BE2C (cell line): ENCODE data around the gene SCGN.

Experiments
- DNase-seq: peaks from one replicate; pipeline ENCODE4 v3.0.0-alpha.2; 2020
- H3K27me3 ChIP-seq: fragments of 250-450 bp; sonication (Bioruptor Pico); 2 replicates; pipeline ENCODE4 v1.5.1; 2020; ENCODE audit warnings: mild to moderate bottlenecking
- H3K36me3 ChIP-seq: fragments of 250-450 bp; sonication (Bioruptor Pico); 2 replicates; pipeline ENCODE4 v1.5.1; 2020; ENCODE audit warnings: mild to moderate bottlenecking
- H3K4me1 ChIP-seq: fragments of 250-450 bp; sonication (Bioruptor Pico); 2 replicates; pipeline ENCODE4 v1.5.1; 2020
- H3K4me3 ChIP-seq: 2 replicates; pipeline ENCODE4 v1.5.1; 2011; ENCODE audit warnings: low read depth, low read length
- H3K9me3 ChIP-seq: fragments of 250-450 bp; sonication (Bioruptor Pico); 2 replicates; pipeline ENCODE4 v1.5.1; 2020
- TF ChIP-seq, protein P1 (sequence below): IDR thresholded peaks from 2 replicates; pipeline ENCODE4 v1.5.1; 2012; ENCODE audit warnings: mild to moderate bottlenecking, low read depth, low read length

SCGN gene

GRCh38 chr6:25726122-25726911 is 74.3 kb downstream of the SCGN start:
- no peak for DNase-seq
- TF ChIP-seq, protein P1, sequence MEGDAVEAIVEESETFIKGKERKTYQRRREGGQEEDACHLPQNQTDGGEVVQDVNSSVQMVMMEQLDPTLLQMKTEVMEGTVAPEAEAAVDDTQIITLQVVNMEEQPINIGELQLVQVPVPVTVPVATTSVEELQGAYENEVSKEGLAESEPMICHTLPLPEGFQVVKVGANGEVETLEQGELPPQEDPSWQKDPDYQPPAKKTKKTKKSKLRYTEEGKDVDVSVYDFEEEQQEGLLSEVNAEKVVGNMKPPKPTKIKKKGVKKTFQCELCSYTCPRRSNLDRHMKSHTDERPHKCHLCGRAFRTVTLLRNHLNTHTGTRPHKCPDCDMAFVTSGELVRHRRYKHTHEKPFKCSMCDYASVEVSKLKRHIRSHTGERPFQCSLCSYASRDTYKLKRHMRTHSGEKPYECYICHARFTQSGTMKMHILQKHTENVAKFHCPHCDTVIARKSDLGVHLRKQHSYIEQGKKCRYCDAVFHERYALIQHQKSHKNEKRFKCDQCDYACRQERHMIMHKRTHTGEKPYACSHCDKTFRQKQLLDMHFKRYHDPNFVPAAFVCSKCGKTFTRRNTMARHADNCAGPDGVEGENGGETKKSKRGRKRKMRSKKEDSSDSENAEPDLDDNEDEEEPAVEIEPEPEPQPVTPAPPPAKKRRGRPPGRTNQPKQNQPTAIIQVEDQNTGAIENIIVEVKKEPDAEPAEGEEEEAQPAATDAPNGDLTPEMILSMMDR: no peak
- Histone ChIP-seq H3K36me3 (no peaks in the 10 kb centered on the region), H3K4me3 (no peak overlapping the region), H3K27me3 (no peaks in the 10 kb centered on the region; the same call in 1 of the 2 replicates), H3K4me1 (no peaks in the 10 kb centered on the region), H3K9me3 (no peaks in the 10 kb centered on the region)

DNA sequence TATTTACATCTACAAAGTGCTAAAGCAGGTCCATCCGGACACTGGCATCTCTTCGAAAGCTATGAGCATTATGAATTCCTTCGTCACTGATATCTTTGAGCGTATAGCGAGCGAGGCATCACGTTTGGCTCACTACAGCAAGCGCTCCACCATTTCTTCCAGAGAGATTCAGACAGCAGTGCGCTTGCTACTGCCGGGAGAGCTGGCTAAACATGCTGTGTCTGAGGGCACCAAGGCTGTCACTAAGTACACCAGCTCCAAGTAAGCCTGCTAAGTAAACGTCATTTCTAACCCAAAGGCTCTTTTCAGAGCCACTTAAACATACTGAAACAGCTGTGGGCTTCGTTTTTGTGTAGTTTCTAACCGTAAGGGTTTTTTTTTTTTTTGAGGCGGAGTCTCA is 75.0 kb downstream of the SCGN start:
- DNase-seq: no peak
- no peaks in the 10 kb centered on the region; the same call in 1 of the 2 replicates for H3K27me3 ChIP-seq
- H3K4me3 ChIP-seq: no peak overlapping the region
- no peaks in the 10 kb centered on the region for H3K9me3 ChIP-seq
- no peaks in the 10 kb centered on the region for H3K36me3 ChIP-seq
- no peaks in the 10 kb centered on the region for H3K4me1 ChIP-seq
- TF ChIP-seq, protein P1: no peak

GRCh38 chr6:25730907-25731306 is 78.9 kb downstream of the SCGN start:
- no peak for DNase-seq
- Histone ChIP-seq H3K9me3 (no peaks in the 10 kb centered on the region), H3K27me3 (no peaks in the 10 kb centered on the region; the same call in 1 of the 2 replicates), H3K36me3 (no peaks in the 10 kb centered on the region), H3K4me1 (no peaks in the 10 kb centered on the region), H3K4me3 (no peak overlapping the region)
- TF ChIP-seq, protein P1: no peak

- Histone ChIP-seq H3K36me3 (no peaks in the 10 kb centered on the region), H3K9me3 (no peaks in the 10 kb centered on the region), H3K4me1 (no peaks in the 10 kb centered on the region), H3K27me3 (no peaks in the 10 kb centered on the region; the same call in 1 of the 2 replicates), H3K4me3 (no peak overlapping the region)
- TF ChIP-seq, protein P1: no peak
- DNase-seq: no peak
Measured at GRCh38 chr6:25731721-25732120, 79.7 kb downstream of the SCGN start.

DNA sequence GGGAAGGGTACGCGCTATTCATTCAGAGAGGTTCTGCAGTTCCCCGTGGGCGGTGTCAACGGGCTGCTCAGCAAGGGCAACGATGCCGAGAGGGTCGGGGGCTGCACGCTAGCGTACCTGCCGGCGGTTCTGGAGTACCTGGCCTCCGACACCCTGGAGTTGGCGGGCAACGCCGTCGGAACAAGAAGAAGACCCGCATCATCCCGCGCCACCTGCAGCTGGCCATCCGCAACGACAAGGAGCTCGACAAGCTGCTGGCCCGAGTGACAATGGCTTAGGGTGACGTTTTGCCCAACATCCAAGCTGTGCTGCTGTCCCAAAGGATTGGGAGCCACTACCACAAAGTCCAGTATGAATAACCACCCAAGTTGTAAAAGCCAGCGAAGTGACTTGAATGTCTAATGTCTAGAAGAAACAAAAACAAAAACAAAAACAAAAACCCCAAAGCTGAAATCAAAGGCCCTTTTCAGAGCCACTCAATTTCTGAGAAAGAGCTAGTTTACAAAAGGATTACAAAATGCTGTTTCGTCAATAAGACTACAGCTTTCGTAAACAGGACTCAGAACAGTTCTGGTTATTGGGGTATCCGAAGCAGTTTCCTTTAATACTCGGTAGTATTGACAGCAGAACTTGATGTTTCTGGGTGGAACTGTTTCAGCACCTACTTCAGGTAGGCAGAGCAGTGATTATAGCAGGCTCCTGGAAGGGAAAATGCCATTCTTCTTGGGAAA is 80.6 kb downstream of the SCGN start:
- H3K4me1 ChIP-seq: no peaks in the 10 kb centered on the region
- H3K36me3 ChIP-seq: no peaks in the 10 kb centered on the region
- no peaks in the 10 kb centered on the region; the same call in 1 of the 2 replicates for H3K27me3 ChIP-seq
- TF ChIP-seq, protein P1: no peak
- DNase-seq: no peak
- H3K9me3 ChIP-seq: no peaks in the 10 kb centered on the region
- no peak overlapping the region for H3K4me3 ChIP-seq

DNA sequence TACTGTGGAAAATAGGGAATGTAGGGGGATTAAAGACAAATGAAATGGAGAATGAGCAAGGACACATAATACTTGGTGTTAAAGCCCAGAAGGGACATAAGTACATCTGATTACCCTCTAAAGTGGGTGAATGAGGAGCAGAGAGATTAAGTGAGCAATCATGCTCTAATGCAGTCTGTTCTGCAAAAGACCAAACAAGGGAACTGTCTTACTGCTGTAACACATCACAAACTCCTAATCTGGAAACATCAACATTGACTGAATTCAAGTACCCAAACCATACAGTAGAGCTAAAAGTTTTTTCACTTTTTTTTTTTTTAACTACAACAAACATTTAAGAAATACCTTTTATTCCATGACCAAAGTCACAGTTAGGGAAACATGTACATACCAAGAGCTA is 83.2 kb downstream of the SCGN start:
- Histone ChIP-seq H3K36me3 (no peaks in the 10 kb centered on the region), H3K9me3 (no peaks in the 10 kb centered on the region), H3K4me3 (no peak overlapping the region), H3K4me1 (no peaks in the 10 kb centered on the region), H3K27me3 (no peaks in the 10 kb centered on the region)
- no peak for DNase-seq
- TF ChIP-seq, protein P1: no peak
